ENCODE data around the gene DEFB119. TPM values are rescaled to one million over a fixed set of nuclear protein-coding genes. Genes with fewer than 3 reads are reported as not detected.

The DEFB119 gene
- total RNA-seq, 4 donors from 2014 or later, result not detected

GRCh38 chr20:31355981-31356380 lies 34.4 kb downstream of the DEFB119 start:
- Histone ChIP-seq H3K36me3 (no peaks in the 10 kb centered on the region), H3K27ac (no peak overlapping the region), H3K27me3 (no peaks in the 10 kb centered on the region), H3K9me3 (peaks cover 0 to 16% (median 0%) of the 10 kb centered on the region in 4 donors), H3K4me1 (no peaks in the 10 kb centered on the region), H3K4me3 (no peak overlapping the region)
- 69 to 70% methylated on average over 1 of the region's 1 CpG for WGBS, 2 donors
- no peak for DNase-seq (ENCODE audit: low spot score in 2 of 2)
- TF ChIP-seq POLR2A (IDR thresholded peaks at IDR 0.05), result no peak
- TF ChIP-seq CTCF (IDR thresholded peaks at IDR 0.05), result no peak
- no peak for TF ChIP-seq EP300 (IDR thresholded peaks at IDR 0.05)

- H3K27me3 ChIP-seq, result no peaks in the 10 kb centered on the region
- no peak for TF ChIP-seq POLR2A (IDR thresholded peaks at IDR 0.05)
- no peak for TF ChIP-seq CTCF (IDR thresholded peaks at IDR 0.05)
- no peak overlapping the region for H3K27ac ChIP-seq
- H3K9me3 ChIP-seq, result no peaks in the 10 kb centered on the region
- no peaks in the 10 kb centered on the region for H3K4me1 ChIP-seq
- no peaks in the 10 kb centered on the region for H3K36me3 ChIP-seq
- no peak for DNase-seq (ENCODE audit: low spot score in 2 of 2)
- no peak overlapping the region for H3K4me3 ChIP-seq
These were observed 48.9 kb downstream of the DEFB119 start for GRCh38 chr20:31341470-31341869.

DNA sequence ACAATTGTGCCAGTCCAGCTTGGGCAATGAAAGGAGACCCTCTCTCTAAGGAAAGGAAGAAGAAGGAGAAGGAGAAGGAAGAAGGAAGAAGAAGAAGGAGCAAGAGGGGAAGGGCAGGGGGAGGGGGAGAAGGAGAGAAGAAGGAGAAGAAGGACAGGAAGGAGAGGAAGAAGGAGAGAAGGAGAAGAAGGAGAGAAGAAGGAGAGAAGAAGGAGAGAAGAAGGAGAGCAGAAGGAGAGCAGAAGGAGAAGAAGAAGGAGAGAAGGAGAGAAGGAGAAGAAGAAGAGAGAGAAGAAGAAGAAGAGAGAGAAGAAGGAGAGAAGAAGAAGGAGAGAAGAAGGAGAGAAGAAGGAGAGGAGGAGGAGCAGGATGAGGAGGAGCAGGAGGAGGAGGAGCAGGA lies 59.5 kb downstream of the DEFB119 start:
- H3K27me3 ChIP-seq, result no peaks in the 10 kb centered on the region
- no peak overlapping the region for H3K4me3 ChIP-seq
- H3K27ac ChIP-seq, result no peak overlapping the region
- DNase-seq (ENCODE audit: low spot score in 2 of 2), result no peak
- no peaks in the 10 kb centered on the region for H3K4me1 ChIP-seq
- no peak for TF ChIP-seq EP300 (IDR thresholded peaks at IDR 0.05)
- no peaks in the 10 kb centered on the region for H3K36me3 ChIP-seq
- peaks cover 0 to 37% (median 0%) of the 10 kb centered on the region in 4 donors for H3K9me3 ChIP-seq

Small RNA genes within 50 kb of the gene (small RNA-seq; reads per million reads assigned to genes)
- gene DEFB117, result not detected
- gene RF00561, result not detected
- gene RNA5SP480, result not detected

Other genes with a start within 250 kb of the DEFB119 start
- not detected for gene DEFB115, start 132.9 kb downstream of the DEFB119 start, total RNA-seq
- not detected for gene DEFB116, start 82.0 kb downstream of the DEFB119 start, total RNA-seq
- gene DEFB118, start 22.0 kb downstream of the DEFB119 start, total RNA-seq, result not detected
- not detected for gene DEFB121, start 15.6 kb upstream of the DEFB119 start, total RNA-seq
- not detected for gene DEFB123, start 50.0 kb upstream of the DEFB119 start, total RNA-seq
- not detected for gene DEFB124, start 84.5 kb upstream of the DEFB119 start, total RNA-seq
- gene REM1, start 84.7 kb upstream of the DEFB119 start, total RNA-seq, result 10 to 100 TPM in 1 of 4 donors, 1 to 10 TPM in 3; 4.4 to 12.0 (median 5.5) TPM
- 10 to 100 TPM; 54.8 to 86.7 (median 75.8) TPM for gene HM13, start 123.9 kb upstream of the DEFB119 start, total RNA-seq
- gene ID1, start 214.7 kb upstream of the DEFB119 start, total RNA-seq, result 100 to 1,000 TPM; 524 to 962 (median 571) TPM
- gene COX4I2, start 247.3 kb upstream of the DEFB119 start, total RNA-seq, result 1 to 10 TPM in 3 of 4 donors, not detected in 1; 1.6 to 8.2 (median 4.2) TPM

All from tibial nerve (tissue), 4 donors.